ENCODE results near the gene OR2S2.
"Not testable (repeated sequence)": the region's sequence is repeated elsewhere in the genome, so short reads cannot be mapped to it uniquely, and the experiment has no call there.

OR2S2 gene

DNA sequence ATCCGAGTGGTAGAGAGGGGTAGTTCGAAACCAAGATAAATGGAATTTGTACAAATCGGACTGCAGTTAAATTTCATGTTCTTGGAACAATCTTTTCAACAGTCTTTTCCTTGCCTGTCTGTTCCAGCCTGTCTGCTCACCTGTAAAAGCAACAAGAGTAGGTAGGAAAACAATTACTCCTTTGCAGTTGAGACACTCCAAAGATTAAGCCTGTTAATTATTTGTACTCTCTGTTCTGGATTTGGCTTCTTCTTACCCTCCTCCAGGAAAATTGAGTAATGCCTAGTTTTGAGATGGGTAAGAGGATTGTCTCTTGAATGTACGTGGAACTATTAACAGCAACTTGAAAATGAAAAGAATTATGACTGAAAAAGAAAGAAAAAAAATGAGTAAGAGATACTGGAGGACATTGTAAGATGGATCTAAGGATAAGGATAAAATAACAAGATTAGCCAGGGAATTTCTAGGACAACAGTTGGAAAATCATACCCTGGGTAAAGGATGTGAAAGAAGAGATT, 24.3 kb downstream of the OR2S2 start:
- no peak for DNase-seq (ENCODE audit: low spot score)

GRCh38 chr9:35932735-35933134, 25.2 kb downstream of the OR2S2 start:
- DNase-seq (ENCODE audit: low spot score) = no peak

- DNase-seq (ENCODE audit: low spot score) = no peak
Measured at GRCh38 chr9:35930989-35931388, 27.0 kb downstream of the OR2S2 start.

DNA sequence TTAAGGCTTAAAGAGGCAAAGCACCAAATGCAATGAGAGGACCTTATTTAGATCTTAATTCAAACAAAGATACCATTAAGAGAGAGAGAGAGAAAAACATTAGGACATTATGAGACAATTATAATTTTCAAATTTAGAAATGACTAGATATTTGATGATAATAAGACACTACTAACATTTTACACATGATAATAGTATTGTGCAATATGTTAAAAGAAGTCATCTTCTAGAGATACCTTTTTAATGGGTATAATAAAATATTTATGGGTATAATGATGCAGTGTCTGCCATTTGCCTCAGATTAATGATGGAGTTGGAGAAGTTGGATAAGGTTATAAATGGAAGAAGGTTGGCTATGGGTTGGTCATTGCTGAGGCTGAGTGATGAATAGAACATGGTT, 27.4 kb downstream of the OR2S2 start:
- no peak for DNase-seq (ENCODE audit: low spot score)

DNA sequence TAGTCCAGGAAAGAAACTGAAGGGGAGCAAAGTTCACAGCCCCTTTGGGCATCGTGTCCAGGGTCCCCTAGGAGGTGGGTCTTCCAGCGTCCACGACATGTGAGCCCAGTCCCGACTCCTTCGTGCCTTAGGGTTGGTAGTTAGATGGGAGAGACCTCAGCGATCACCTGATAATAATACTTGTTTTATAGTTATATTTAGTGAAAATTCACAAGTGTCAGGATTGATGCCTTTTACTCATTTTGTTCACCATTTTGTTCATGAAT, 28.6 kb downstream of the OR2S2 start:
- DNase-seq (ENCODE audit: low spot score) = no peak

DNA sequence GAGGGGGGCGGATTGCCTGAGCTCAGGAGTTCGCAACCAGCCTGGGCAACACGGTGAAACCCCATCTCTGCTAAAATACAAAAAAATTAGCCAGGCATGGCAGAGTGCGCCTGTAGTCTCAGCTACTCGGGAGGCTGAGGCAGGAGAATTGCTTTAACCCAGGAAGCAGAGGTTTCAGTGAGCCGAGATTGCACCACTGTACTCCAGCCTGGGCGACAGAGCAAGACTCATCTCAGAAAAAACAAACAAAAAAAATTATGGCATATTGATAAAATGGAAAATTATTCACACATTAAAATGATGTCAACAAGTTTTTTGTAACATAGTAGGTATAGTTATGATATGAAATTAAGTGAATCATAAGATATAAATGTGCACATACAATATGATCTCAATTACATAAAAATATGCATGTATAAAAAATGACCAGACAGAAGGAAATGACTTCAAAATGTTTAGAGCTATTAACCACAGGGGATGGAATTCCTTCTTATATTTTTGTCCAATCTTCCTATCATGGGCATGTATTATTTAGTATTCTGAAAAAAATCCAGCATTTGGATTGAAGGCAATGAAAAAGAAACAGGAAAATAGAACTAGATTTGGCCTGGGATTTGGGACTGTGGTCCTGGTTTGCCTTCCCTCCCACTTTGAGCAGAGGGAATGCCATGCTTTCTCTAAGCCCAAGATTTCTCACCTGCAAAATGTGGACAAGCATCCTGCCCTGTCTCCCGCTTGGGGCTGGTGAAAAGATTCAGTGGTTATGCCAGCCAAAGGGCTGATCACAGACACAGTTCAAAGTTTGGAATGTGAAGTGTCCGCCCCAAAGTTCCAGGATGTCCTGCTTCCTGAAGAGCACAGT, 29.1 kb downstream of the OR2S2 start:
- DNase-seq (ENCODE audit: low spot score) = no peak

GRCh38 chr9:35923927-35924763, 33.8 kb downstream of the OR2S2 start:
- no peak for DNase-seq (ENCODE audit: low spot score)

- DNase-seq (ENCODE audit: low spot score) = no peak
Measured at GRCh38 chr9:35923598-35923926, 34.4 kb downstream of the OR2S2 start.

DNA sequence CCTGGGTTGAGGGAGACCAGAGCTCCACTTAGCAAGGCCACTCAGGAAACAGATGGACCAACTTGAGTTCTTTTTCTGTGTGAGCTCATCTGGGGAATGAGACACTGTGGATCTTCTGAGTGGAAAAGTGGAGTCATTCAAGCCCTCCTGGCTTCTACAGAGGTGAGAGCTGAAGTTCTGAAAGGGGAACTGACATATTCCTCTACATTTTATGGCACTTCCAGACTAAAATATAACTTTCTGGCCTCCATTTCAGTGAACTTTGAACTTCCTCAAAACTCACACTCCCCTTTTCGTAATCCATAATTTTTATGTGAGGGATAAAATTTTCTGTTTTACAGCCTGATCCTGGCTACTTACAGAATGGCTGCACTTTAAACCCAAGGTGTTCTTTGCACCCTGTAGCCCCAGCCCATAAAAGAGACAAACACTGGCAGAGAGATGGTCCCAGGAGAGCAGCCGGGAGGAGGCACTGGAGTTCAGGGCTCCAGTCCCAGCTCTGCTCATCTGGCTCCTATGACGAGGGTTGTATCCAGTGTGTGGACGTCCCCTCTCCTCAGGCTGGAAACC, 37.8 kb downstream of the OR2S2 start:
- DNase-seq (ENCODE audit: low spot score) = no peak

- no peak for DNase-seq (ENCODE audit: low spot score)
Measured at GRCh38 chr9:35919212-35920008, 38.5 kb downstream of the OR2S2 start.

- no peak for DNase-seq (ENCODE audit: low spot score)
Measured at GRCh38 chr9:35918780-35919179, 39.2 kb downstream of the OR2S2 start.

GRCh38 chr9:35917261-35917660, 40.7 kb downstream of the OR2S2 start:
- no peak for DNase-seq (ENCODE audit: low spot score)

- DNase-seq (ENCODE audit: low spot score) = no peak
Measured at GRCh38 chr9:35915681-35916294, 42.2 kb downstream of the OR2S2 start.

GRCh38 chr9:35914301-35914807, 43.6 kb downstream of the OR2S2 start:
- no peak for DNase-seq (ENCODE audit: low spot score)

DNA sequence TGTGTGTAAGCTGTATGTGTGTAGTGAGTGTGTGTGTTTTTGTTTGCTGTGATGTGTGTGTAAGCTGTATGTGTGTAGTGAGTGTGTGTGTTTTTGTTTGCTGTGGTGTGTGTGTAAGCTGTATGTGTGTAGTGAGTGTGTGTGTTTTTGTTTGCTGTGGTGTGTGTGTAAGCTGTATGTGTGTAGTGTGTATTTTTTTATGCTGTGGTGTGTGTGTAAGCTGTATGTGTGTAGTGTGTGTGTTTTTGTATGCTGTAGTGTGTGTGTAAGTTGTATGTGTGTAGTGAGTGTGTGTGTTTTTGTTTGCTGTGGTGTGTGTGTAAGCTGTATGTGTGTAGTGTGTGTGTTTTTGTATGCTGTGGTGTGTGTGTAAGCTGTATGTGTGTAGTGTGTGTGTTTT, 44.5 kb downstream of the OR2S2 start:
- not testable (repeated sequence) for DNase-seq (ENCODE audit: low spot score)

DNA sequence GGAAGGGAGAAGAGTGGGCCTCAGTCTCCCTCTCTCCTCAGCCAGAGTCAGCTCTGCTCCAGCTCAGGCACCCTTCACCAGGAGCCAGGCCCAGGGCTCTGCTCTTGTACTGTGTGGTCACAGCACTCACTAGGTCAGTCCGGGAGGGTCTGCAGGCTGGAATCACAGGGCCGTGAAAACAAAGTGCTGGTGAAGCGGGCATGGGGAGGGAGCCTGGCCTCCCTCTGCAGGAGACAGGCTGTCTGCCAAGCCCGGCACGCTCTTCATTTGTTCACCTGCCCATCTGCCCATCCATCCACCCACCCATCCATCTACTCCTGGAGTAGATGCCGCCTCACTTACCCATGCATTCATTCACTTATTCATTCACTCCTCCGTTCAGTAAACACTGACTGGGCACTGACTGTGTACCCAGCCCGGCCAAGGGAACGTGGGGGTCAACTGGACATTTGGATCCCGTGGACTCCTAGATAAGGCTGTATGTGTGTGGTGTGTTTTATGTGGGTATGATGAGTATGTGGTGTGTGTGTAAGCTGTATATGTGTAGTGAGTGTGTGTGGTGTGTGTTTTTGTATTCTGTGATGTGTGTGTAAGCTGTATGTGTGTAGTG, 45.1 kb downstream of the OR2S2 start:
- no peak for DNase-seq (ENCODE audit: low spot score)

DNA sequence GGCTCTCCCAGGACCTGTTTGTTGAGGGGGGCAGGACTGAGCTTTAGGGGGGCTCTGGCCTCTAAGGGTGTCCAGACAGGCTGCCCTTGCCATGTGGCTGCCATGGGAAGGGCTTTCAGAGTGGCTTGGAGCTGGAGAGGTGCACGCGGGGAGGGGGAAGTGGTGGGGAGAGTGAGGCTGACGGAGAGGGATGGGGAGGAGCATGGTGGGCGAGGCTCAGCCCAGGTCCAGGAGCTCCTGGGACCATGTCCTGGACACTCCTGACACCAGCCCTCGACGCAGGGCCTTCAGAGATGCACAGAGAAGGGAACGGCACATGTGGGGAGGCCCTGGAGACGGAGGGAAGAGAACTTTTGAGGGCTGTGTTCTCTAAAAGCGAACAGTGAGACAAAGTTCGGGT, 46.3 kb downstream of the OR2S2 start:
- DNase-seq (ENCODE audit: low spot score) = no peak

DNA sequence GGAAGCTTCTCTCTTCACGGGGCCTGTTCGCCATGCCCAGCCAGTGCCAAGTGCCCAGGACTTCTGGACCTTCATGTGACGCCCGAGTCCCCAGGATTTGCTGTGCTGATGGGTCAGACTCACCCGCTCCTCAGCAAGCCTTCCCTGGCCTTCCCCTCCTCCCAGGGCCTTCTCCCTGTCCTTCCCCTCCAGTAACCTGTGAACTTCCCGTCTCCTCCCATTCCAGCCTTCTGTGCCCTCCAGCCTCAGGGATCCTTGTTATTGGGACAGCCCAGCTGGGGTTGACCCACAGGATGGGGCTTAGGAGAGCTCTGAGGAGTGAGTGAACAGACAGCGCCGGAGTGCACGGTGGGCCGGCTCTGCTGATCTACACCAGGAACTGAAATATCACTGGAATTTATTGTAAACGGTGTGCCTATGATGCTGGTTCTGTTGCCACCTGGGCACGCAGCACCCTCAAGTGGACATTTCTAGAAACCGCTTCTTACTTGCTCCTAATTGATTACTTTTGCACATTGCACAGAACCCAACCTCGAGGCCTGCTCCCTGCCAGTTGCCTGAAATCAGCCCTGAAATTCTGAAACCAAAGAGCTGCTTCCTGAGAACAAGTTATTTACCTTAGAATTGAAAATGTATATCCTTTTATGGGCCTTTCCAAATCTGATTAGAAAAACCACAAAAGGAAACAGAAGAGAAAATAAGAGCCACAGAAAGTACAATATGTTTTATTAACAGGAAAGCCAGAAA, 47.2 kb downstream of the OR2S2 start:
- peak; percentile 51 for DNase-seq (ENCODE audit: low spot score)

GRCh38 chr9:35909687-35910612, 48.0 kb downstream of the OR2S2 start:
- no peak for DNase-seq (ENCODE audit: low spot score)
